GM10248 (cell line): ENCODE data around the gene ACAP1.
A peak's percentile ranks its signal among the peaks of the same experiment; 100 is the strongest.

Source experiments
- CTCF ChIA-PET: fragments of 300-600 bp; sonication (Branson Sonifier 250); formaldehyde crosslinking; extraction: SDS; loops from one replicate; lab custom pipeline; 2021; ENCODE audit warnings: antibody characterized with exemption; lab: Yijun Ruan, JAX
- POLR2A ChIA-PET: fragments of 350-650 bp; sonication (Branson Sonifier 250); formaldehyde crosslinking; extraction: SDS; loops from one replicate; lab custom pipeline; 2020; ENCODE audit warnings: antibody characterized with exemption; lab: Yijun Ruan, JAX
- DNase-seq: peaks from one replicate; pipeline ENCODE4 v3.0.0; 2012; ENCODE audit errors: extremely low spot score
- TF ChIP-seq, protein P1 (sequence below): IDR thresholded peaks from 2 replicates; pipeline ENCODE4 v1.5.1; 2012; ENCODE audit warnings: mild to moderate bottlenecking, low read depth; ENCODE audit errors: extremely low read depth, missing control alignments, control extremely low read depth

The ACAP1 gene

DNA sequence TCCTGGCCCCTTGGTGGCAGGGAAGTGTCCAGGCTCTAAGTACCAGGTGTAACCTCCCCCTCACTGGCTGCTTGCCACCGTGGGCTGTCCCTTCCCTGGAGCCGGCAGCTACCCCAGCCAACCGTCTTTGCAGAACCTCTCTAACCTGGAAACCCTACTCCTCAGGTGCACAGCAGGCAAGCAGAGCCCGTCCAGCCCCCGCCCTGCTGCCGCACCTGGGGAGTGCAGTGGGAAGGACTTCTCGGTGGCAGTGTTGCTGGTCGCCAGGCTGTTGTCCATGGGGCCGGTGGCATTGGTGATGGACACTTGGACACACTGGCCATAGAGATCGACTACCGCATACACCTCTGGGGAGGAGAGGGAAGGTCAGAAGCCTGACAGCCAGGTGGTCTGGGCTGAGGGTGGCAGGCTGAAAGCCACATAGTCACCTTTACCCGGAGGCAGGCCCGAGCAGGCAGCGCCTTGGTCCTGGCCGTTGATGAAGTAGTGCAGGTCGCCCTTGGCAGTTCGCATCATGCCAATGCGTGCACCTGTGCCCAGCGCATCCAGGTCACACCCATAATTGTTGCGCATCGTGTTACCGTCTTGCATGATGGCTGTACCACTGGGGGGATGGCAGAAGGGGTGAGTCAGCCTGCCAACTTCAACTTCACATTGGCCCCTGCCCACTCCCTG, 13.7 kb upstream of the ACAP1 start:
- DNase-seq = no peak
- ChIA-PET CTCF (interaction anchor here (0.8 to 3.6 kb wide), 3 partner anchors 8 to 22 kb away, joined by 3 to 32 read pairs (median 15); partner anchors contain the start of gene GPS2), POLR2A (no interaction called here)
- TF ChIP-seq, protein P1, sequence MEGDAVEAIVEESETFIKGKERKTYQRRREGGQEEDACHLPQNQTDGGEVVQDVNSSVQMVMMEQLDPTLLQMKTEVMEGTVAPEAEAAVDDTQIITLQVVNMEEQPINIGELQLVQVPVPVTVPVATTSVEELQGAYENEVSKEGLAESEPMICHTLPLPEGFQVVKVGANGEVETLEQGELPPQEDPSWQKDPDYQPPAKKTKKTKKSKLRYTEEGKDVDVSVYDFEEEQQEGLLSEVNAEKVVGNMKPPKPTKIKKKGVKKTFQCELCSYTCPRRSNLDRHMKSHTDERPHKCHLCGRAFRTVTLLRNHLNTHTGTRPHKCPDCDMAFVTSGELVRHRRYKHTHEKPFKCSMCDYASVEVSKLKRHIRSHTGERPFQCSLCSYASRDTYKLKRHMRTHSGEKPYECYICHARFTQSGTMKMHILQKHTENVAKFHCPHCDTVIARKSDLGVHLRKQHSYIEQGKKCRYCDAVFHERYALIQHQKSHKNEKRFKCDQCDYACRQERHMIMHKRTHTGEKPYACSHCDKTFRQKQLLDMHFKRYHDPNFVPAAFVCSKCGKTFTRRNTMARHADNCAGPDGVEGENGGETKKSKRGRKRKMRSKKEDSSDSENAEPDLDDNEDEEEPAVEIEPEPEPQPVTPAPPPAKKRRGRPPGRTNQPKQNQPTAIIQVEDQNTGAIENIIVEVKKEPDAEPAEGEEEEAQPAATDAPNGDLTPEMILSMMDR = no peak

DNA sequence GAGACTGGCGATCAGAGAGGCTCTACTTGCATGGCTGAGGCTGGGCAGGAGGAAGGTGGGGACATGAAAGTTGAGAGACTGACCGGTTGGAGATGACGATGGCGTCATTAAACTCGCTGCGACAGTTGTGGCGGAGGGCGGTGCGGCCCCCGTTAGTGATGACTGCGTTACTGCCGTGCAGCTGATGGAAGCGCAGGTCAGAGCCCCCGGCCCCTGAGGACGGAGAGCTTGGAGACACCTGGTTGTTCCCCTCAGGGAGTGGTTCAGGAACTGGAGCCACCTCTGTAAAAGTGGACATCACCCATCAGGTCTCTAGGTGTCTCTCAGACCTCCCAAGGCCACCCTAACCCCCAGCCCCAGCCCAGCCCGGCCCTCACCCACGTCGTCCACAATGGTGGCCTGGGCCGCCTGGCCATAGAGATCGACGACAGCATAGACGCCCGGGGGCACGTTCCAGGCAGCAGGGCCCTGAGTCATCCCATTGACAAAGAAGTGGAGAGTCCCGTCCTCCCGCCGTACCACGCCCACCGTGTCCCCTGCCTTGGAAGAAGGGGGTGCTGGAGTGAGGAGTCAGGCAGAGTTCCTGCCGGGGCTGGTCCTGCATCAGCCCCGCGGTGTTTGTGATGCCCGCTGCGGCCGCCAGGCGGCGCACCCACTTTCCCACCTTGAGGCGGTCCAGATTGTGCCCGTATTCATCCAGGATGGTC, 12.4 kb upstream of the ACAP1 start:
- TF ChIP-seq, protein P1 = peak; percentile 80
- DNase-seq = peak; percentile 78
- POLR2A ChIA-PET = no interaction called here
- CTCF ChIA-PET = interaction anchor here (0.7 to 3.6 kb wide), 9 partner anchors 9 to 237 kb away, joined by 3 to 32 read pairs (median 8); partner anchors contain the start of genes ACAP1, GPS2 and TMEM95

DNA sequence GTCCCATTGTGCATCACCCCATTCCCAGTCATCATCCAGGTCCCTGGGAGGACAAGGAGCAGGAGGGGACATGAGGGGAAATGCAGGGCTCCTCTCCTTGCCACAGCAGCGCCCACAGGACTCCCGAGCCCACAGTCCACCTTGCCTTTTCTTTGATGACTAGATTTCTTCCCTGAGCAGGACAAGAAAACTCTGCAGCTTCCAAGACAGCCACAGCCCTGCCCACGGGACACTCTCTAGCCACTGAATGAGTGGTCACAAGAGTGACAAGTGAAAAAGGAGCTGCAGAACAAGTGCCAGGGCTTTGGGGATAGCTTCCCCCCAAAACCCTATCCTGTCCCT, 11.9 kb upstream of the ACAP1 start:
- ChIA-PET CTCF (interaction anchor here (0.6 to 3.6 kb wide), 13 partner anchors 10 to 236 kb away, joined by 3 to 32 read pairs (median 5); partner anchors contain the start of genes ACAP1, GABARAP, GPS2 and TMEM95), POLR2A (no interaction called here)
- no peak for DNase-seq
- TF ChIP-seq, protein P1 = no peak

DNA sequence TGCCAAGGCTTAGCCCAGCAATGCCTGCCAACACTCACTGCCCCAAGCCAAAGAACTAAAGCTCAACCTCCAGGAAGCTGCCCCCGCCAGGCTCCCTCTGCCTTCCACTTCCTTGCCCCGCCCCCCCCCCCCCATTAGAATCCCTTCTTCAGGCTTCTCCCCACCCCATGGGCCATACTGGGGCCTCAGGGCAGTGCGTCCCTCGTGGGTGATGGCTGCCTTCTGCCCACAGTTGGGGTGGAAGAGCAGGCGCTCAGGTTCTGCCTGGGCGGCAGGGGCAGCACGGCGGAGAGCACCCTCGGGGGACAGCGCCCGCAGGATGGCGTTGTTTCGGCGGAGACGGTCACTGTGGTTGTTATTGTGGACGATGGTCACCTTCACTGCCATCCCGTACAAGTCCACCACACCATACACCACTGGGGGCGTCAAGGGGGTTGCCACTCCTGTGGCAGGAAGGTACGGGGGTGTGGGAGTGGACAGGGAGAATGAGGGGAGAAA, 11.2 kb upstream of the ACAP1 start:
- CTCF ChIA-PET = interaction anchor here (0.6 to 3.6 kb wide), 13 partner anchors 10 to 236 kb away, joined by 3 to 32 read pairs (median 5); partner anchors contain the start of genes ACAP1, GABARAP, GPS2 and TMEM95
- POLR2A ChIA-PET = no interaction called here
- no peak for DNase-seq
- TF ChIP-seq, protein P1 = no peak

DNA sequence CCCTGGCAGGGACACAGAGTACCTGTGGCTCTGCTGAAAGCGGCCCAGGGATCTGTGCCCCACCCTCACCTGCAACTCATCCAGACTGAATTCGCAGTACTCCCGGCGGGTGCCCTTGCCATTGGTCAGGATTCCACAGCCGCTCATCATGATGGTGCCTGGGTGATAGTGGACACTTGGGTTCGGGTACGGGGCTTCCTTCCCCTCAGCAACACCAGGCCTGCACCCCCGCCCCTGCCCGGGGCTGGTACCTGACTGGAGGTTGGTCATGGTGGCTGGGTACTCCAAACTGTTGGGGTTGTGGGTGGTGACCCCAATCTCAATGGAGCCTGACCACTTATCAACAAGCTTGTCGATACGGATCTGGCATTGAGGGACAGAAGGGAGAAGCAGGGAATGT, 10.1 kb upstream of the ACAP1 start:
- no peak for DNase-seq
- TF ChIP-seq, protein P1 = no peak
- POLR2A ChIA-PET = no interaction called here
- CTCF ChIA-PET = interaction anchor here (1.0 to 3.6 kb wide), 9 partner anchors 10 to 234 kb away, joined by 3 to 32 read pairs (median 4); partner anchors contain the start of genes ACAP1 and GPS2

DNA sequence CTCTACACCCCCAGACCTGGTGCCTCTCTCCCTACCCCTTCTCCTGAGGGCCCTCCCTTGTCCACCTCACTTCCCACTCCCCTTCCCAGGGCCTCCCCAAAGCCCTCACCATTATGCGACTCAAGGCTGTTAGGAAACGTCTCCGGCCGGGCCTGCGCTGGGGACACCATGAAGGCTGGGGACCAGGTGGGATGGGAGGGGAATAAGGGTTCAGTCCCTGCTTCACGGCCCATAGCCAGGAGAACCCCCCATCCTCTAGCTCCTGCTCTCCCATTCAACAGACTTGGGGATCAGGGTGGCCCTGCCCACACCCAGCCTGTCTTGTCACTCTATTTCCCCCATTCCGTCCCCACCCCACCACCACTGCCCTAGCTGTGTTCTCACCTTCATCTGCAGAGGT, 9.3 kb upstream of the ACAP1 start:
- ChIA-PET CTCF (interaction anchor here (1.0 to 2.4 kb wide), 8 partner anchors 9 to 233 kb away, joined by 3 to 16 read pairs (median 4); partner anchors contain the start of gene ACAP1), POLR2A (no interaction called here)
- TF ChIP-seq, protein P1 = no peak
- DNase-seq = no peak
